Measurements from ENCODE around the gene CCDC146.

CCDC146 gene

DNA sequence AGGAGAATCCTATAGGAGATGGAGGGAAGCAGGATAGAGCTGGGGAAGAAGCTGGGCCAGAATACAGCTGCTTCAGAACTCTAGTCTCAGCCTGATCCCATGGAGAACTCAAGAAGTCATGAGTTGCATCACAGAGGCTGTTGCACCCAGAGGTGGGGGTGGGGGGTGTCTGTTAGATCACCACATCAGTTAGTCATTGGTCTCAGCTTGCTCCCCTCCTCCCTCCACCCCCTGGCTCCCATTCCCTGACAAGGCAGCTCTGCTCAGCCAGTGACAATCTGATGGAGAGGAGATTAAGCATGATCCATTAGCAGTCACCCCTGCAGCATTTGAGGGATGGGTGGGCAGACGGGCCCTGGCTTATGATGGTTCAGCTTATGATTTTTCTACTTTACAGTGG is 135.6 kb downstream of the CCDC146 start:
- H3K4me3 ChIP-seq (ENCODE audit: low read depth, low read length) = no peak overlapping the region
- in situ Hi-C loops (cut with HindIII; ENCODE audit: low sequenced_read_pairs) = no loop called here
- TF ChIP-seq, protein P1, sequence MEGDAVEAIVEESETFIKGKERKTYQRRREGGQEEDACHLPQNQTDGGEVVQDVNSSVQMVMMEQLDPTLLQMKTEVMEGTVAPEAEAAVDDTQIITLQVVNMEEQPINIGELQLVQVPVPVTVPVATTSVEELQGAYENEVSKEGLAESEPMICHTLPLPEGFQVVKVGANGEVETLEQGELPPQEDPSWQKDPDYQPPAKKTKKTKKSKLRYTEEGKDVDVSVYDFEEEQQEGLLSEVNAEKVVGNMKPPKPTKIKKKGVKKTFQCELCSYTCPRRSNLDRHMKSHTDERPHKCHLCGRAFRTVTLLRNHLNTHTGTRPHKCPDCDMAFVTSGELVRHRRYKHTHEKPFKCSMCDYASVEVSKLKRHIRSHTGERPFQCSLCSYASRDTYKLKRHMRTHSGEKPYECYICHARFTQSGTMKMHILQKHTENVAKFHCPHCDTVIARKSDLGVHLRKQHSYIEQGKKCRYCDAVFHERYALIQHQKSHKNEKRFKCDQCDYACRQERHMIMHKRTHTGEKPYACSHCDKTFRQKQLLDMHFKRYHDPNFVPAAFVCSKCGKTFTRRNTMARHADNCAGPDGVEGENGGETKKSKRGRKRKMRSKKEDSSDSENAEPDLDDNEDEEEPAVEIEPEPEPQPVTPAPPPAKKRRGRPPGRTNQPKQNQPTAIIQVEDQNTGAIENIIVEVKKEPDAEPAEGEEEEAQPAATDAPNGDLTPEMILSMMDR (IDR thresholded peaks at IDR 0.05; ENCODE audit: low read depth, low read length) = no peak
- no peak for DNase-seq (ENCODE audit: low read depth, low spot score)

DNA sequence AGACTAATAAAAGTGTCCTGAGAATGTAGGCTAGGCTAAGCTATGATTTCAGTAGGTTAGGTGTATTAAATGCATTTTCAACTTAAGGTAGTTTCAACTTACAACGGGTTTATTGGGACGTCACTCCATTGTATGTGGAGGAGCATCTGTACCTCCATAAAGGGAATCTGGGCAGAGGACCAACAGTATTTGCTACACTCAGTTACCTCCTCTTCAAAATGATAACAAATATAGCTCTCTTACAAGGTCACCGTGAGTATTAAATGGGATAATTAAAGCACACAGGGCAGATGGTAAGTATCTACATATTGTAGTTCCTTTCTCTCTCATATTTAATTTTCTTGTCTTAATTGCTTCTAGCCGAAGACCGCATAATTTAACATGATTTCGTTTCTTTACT is 136.2 kb downstream of the CCDC146 start:
- TF ChIP-seq, protein P1 (IDR thresholded peaks at IDR 0.05; ENCODE audit: low read depth, low read length) = no peak
- DNase-seq (ENCODE audit: low read depth, low spot score) = no peak
- no peak overlapping the region for H3K4me3 ChIP-seq (ENCODE audit: low read depth, low read length)
- in situ Hi-C loops (cut with HindIII; ENCODE audit: low sequenced_read_pairs) = no loop called here

DNA sequence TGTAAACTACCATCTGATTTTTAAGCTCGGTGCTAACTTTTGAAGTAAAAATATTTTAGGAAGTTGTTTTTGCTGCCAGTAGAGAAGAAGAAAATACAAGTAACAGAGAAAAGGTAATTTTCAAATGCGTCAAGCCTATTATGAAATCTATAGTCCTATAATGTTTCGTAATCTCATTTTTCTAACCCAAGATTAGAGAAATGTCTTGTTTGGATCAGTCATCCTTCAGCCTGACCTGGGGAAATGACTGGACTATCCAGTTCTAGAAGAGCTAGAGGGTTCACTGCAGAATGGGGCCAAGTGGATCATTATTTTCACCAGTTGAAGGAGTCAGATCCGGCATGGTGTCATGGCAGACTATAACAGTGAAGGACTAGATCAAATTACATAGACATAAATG is 139.9 kb downstream of the CCDC146 start:
- TF ChIP-seq, protein P1 (IDR thresholded peaks at IDR 0.05; ENCODE audit: low read depth, low read length) = no peak
- no peak for DNase-seq (ENCODE audit: low read depth, low spot score)
- no peak overlapping the region for H3K4me3 ChIP-seq (ENCODE audit: low read depth, low read length)
- in situ Hi-C loops (cut with HindIII; ENCODE audit: low sequenced_read_pairs) = no loop called here

DNA sequence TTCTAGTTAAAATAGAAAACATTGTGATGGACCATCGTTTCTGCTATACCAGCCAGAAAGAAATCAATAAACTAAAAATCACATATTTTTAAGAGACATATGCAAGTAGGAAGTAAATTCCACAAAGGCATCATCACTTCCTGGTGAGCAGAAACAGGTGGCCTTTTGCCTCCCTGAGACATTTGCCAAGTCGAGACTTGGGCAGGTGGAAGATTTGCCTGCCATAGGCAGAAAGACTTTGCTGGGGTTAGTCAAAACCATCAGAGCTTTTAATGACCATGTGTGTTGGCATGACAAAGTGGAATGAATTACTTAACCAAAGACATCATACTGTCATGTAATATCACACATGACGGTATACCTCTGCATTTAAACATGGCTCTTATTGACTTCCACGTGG is 143.3 kb downstream of the CCDC146 start:
- TF ChIP-seq, protein P1 (IDR thresholded peaks at IDR 0.05; ENCODE audit: low read depth, low read length) = no peak
- no peak overlapping the region for H3K4me3 ChIP-seq (ENCODE audit: low read depth, low read length)
- no peak for DNase-seq (ENCODE audit: low read depth, low spot score)
- in situ Hi-C loops (cut with HindIII; ENCODE audit: low sequenced_read_pairs) = no loop called here

DNA sequence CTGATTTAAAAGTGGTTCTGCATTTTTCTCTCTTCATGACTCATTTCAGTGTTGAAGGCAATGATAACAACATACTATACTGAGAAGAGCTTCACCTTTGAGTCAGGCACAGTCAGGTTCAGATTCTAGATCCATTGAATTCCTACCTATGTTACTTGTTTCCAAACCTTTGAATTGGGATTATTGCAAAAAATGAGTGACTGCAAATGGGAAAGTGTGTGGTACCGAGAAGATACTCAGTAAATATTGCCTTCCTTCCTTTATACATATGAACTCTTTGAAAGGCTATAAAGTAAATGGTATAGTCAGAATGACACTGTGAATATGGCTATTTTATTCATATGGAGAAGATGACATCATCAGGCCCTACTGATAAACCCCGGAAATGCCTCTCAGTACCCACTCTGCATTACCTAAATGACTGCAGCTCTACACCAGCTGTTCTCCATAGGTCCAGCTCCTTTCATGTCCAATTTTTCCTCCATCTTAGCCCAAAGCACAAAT is 143.9 kb downstream of the CCDC146 start:
- DNase-seq (ENCODE audit: low read depth, low spot score) = no peak
- in situ Hi-C loops (cut with HindIII; ENCODE audit: low sequenced_read_pairs) = no loop called here
- TF ChIP-seq, protein P1 (IDR thresholded peaks at IDR 0.05; ENCODE audit: low read depth, low read length) = no peak

DNA sequence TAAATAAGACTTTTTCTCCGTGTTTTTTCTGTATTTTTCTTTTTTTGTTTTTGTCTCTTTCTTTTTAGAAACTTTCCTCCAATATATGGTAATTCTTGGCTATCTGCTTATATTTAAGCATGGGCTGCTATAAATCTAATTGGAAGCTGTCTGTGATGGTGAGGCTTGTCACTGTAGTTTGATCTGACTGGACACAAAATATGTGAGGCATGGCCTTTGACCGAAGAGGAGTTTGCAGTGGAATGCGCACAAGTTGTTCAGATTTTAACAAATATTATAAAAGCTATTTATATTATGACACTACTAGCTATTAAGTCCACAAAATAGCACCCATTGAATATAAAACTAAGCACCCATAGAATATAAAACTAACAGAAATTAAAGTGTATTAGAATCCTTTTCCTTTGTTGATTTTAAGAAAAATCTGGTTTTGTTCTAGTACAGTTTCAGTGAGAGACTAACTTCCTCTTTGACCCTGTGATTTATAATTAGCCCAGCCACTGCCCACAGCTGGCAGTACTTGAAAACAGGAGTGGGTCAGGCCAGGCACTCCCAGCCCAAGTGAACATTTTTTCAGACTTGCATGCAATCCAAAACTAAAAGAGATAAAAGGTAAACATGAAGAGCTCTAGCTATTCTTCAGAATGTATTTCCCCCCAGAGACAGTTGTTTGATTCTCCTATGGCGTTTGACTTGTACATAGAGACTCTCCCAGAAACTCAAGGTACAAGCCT is 147.1 kb downstream of the CCDC146 start:
- in situ Hi-C loops (cut with HindIII; ENCODE audit: low sequenced_read_pairs) = no loop called here
- TF ChIP-seq, protein P1 (IDR thresholded peaks at IDR 0.05; ENCODE audit: low read depth, low read length) = no peak
- no peak for DNase-seq (ENCODE audit: low read depth, low spot score)
- H3K4me3 ChIP-seq (ENCODE audit: low read depth, low read length) = no peak overlapping the region

More for the DNA sequence above, 143.9 kb downstream of the CCDC146 start:
- H3K4me3 ChIP-seq (ENCODE audit: low read depth, low read length) = no peak overlapping the region
